Glutamatergic neuron (in vitro differentiated cells): ENCODE results near the gene GALNT2. TPM values are rescaled to one million over a fixed set of nuclear protein-coding genes. Genes with fewer than 3 reads are reported as not detected.

ENCODE experiments used
- DNase-seq: peaks from one replicate; pipeline ENCODE4 v3.0.0; 2022
- H3K27ac Mint-ChIP-seq: one replicate; pipeline ENCODE4 v1.8.0; 2020; ENCODE audit warnings: mild to moderate bottlenecking, mixed read lengths, inconsistent platforms; ENCODE audit not compliant: unreplicated experiment
- H3K27me3 Mint-ChIP-seq: one replicate; pipeline ENCODE4 v1.8.0; 2020; ENCODE audit warnings: mild to moderate bottlenecking, moderate library complexity, mixed read lengths, inconsistent platforms; ENCODE audit not compliant: unreplicated experiment
- H3K36me3 Mint-ChIP-seq: one replicate; pipeline ENCODE4 v1.8.0; 2020; ENCODE audit warnings: mild to moderate bottlenecking, mixed read lengths, inconsistent platforms; ENCODE audit not compliant: unreplicated experiment
- H3K4me1 Mint-ChIP-seq: one replicate; pipeline ENCODE4 v1.8.0; 2020; ENCODE audit warnings: mild to moderate bottlenecking, low read depth, mixed read lengths, inconsistent platforms; ENCODE audit not compliant: unreplicated experiment
- H3K4me3 Mint-ChIP-seq: one replicate; pipeline ENCODE4 v1.8.0; 2020; ENCODE audit warnings: mild to moderate bottlenecking, mixed read lengths, inconsistent platforms; ENCODE audit not compliant: unreplicated experiment
- H3K9me3 Mint-ChIP-seq: one replicate; pipeline ENCODE4 v1.8.0; 2020; ENCODE audit warnings: mild to moderate bottlenecking, moderate library complexity, mixed read lengths, inconsistent platforms; ENCODE audit not compliant: unreplicated experiment
- CTCF ChIP-seq: fragments of 200-600 bp; sonication (generic); IDR thresholded peaks from one replicate; pipeline ENCODE4 v1.5.0; 2021; ENCODE audit not compliant: partially characterized antibody, unreplicated experiment
- total RNA-seq: library from RNA; stranded (reverse); fragmentation: NEBNext Ultra II Directional; extraction: Animal tissue kit (Norgen Biotek cat#: 25700); gene quantifications from one replicate; pipeline ENCODE4 v1.2.1, GENCODE V29; 2021; ENCODE audit not compliant: unreplicated experiment

The GALNT2 gene
- total RNA-seq, 1 donor from 2014 or later, result 35.2 TPM

DNA sequence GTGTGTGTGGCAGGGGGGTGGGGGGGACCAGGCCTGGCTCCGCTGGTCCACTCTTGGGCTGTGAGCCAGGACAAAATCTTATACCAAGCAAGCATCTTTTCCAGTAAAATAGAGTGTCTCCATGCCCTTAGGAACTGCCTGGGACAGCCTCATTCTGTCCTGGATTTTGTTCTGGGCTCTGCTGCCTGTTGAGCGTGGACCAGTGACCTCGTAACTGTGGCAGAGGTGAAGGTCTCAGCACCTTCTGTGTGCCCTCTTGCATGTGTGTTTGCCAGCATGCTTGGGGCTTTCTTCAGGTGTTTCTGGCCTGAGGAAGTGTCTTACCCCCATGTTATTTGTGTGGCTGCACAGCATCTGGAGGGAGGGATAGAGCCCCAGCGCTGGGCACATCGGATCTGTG is 45.7 kb downstream of the GALNT2 start:
- H3K9me3 Mint-ChIP-seq, result no peaks in the 10 kb centered on the region
- peaks cover 4% of the 10 kb centered on the region for H3K36me3 Mint-ChIP-seq
- no peak for DNase-seq
- peaks cover 15% of the 10 kb centered on the region for H3K4me1 Mint-ChIP-seq
- no peak overlapping the region for H3K27ac Mint-ChIP-seq
- H3K4me3 Mint-ChIP-seq, result no peak overlapping the region
- TF ChIP-seq CTCF, result no peak
- no peaks in the 10 kb centered on the region for H3K27me3 Mint-ChIP-seq

DNA sequence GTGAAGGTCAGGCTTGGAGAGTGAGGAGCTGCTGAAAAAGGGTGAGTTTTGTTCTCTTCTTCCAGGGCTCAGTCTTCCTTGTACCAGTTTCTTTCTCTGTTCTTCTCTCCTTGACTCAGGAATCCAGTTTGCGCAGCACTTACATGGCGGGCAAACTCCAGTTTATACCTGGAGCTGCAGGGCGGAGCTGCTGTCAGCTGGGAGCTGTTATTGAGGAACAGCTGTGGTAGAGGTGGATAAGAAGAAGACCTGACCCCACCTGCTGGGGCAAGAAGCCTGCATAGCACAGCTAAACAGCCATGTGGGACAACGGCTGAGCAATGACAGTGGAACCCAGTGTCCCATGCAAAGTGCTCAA is 46.2 kb downstream of the GALNT2 start:
- DNase-seq, result no peak
- Mint-ChIP-seq H3K36me3 (peaks cover 4% of the 10 kb centered on the region), H3K27ac (no peak overlapping the region), H3K9me3 (no peaks in the 10 kb centered on the region), H3K27me3 (no peaks in the 10 kb centered on the region), H3K4me3 (no peak overlapping the region), H3K4me1 (peaks cover 15% of the 10 kb centered on the region)
- TF ChIP-seq CTCF, result no peak

GRCh38 chr1:230113593-230114236 is 46.7 kb downstream of the GALNT2 start:
- no peaks in the 10 kb centered on the region for H3K27me3 Mint-ChIP-seq

DNA sequence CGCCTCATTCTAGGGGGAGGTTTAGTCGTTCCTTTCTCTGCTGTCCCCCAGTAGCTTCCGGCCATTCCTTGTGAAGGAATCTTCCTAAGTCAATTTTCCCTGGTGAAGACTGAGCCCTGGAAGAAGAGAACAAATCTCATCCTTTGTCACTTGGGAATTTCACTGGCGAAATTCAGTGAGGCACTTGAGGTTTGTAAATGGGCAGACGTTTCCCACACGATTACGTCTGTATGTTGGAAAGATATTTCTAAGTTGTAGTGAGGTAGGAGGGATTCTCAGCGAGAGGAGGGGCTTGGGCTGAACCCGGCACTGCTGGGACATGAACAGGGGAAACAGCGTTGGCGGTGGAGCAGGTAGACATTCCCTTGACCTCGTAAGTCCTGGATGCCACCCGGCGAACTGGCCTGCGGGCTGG is 47.2 kb downstream of the GALNT2 start:
- H3K4me1 Mint-ChIP-seq, result peaks cover 17% of the 10 kb centered on the region
- no peak overlapping the region for H3K4me3 Mint-ChIP-seq
- peaks cover 4% of the 10 kb centered on the region for H3K36me3 Mint-ChIP-seq
- no peaks in the 10 kb centered on the region for H3K27me3 Mint-ChIP-seq
- no peak overlapping the region for H3K27ac Mint-ChIP-seq
- H3K9me3 Mint-ChIP-seq, result no peaks in the 10 kb centered on the region
- no peak for DNase-seq
- TF ChIP-seq CTCF, result no peak

More at GRCh38 chr1:230113593-230114236, 46.7 kb downstream of the GALNT2 start:
- H3K9me3 Mint-ChIP-seq, result no peaks in the 10 kb centered on the region
- peaks cover 4% of the 10 kb centered on the region for H3K36me3 Mint-ChIP-seq
- H3K4me1 Mint-ChIP-seq, result peaks cover 17% of the 10 kb centered on the region
- no peak overlapping the region for H3K27ac Mint-ChIP-seq
- no peak for DNase-seq
- H3K4me3 Mint-ChIP-seq, result no peak overlapping the region
- TF ChIP-seq CTCF, result no peak

DNA sequence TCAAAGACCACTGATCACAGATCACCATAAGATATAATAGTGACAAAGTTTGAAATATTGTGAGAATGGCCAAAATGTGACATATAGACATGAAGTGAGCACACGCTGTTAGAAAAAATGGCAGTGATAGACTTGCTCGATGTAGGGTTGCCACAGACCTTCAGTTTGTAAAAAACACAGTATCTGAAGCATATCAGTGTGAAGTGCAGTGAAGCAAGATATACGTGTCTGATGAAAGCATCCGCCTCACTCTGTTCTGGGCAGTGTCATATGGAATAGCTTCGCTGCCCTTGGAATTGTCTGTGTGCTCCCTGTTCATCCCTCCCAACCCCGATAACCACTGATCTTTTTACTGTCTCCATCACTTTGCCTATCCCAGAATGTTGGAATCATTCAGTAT is 50.7 kb downstream of the GALNT2 start:
- Mint-ChIP-seq H3K4me3 (no peak overlapping the region), H3K36me3 (peaks cover 9% of the 10 kb centered on the region), H3K9me3 (peaks cover 3% of the 10 kb centered on the region), H3K27me3 (no peaks in the 10 kb centered on the region), H3K27ac (no peak overlapping the region), H3K4me1 (peaks cover 16% of the 10 kb centered on the region)
- DNase-seq, result no peak
- TF ChIP-seq CTCF, result no peak
